Stimulated activated naive B cell treated with anti-CD40 and anti-IgM and Interleukin-4, amounts not matched to agents 10 μg/mL and 1 μg/mL and 100 μg/mL, for 72 hours (primary cell): Measurements from ENCODE around the gene IP6K3.
A peak's percentile ranks its signal among the peaks of the same experiment; 100 is the strongest.

Experiments used
- ATAC-seq, 2 donors: fragments of 150-1000 bp; cut with Tn5 transposase; replicated peaks; 2 replicates each; pipeline ENCODE4 v1.10.0; 2021; ENCODE audit warnings: moderate library complexity in 1 of 2
- DNase-seq: peaks from one replicate; pipeline ENCODE4 v3.0.0; 2021
- H3K27ac Mint-ChIP-seq: one replicate; pipeline ENCODE4 v1.8.0; 2022; ENCODE audit warnings: mild to moderate bottlenecking, mixed read lengths
- H3K27me3 Mint-ChIP-seq, 2 donors: one replicate each; pipeline ENCODE4 v1.8.0; 2022; ENCODE audit warnings: mixed read lengths in 2 of 2
- H3K36me3 Mint-ChIP-seq, 2 donors: one replicate each; pipeline ENCODE4 v1.8.0; 2022; ENCODE audit warnings: mixed read lengths in 2 of 2, mild to moderate bottlenecking in 1 of 2
- H3K4me1 Mint-ChIP-seq, 2 donors: one replicate each; pipeline ENCODE4 v1.8.0; 2022; ENCODE audit warnings: mixed read lengths in 2 of 2, mild to moderate bottlenecking in 1 of 2
- H3K4me3 Mint-ChIP-seq, 2 donors: one replicate each; pipeline ENCODE4 v1.8.0; 2022; ENCODE audit warnings: mild to moderate bottlenecking in 2 of 2, mixed read lengths in 2 of 2, moderate library complexity in 1 of 2
- H3K9me3 Mint-ChIP-seq, 2 donors: one replicate each; pipeline ENCODE4 v1.8.0; 2022; ENCODE audit warnings: mixed read lengths in 2 of 2, mild to moderate bottlenecking in 1 of 2

The IP6K3 gene

GRCh38 chr6:33759887-33760629, 13.4 kb upstream of the IP6K3 start:
- ATAC-seq (no peak), DNase-seq (no peak)
- Mint-ChIP-seq H3K4me1 (peaks cover 0 to 6% of the 10 kb centered on the region in 2 donors), H3K9me3 (no peaks in the 10 kb centered on the region), H3K36me3 (no peaks in the 10 kb centered on the region), H3K27ac (no peak overlapping the region), H3K27me3 (peaks cover 0 to 25% of the 10 kb centered on the region in 2 donors), H3K4me3 (no peak overlapping the region)

- H3K9me3 Mint-ChIP-seq = no peaks in the 10 kb centered on the region
- H3K36me3 Mint-ChIP-seq = no peaks in the 10 kb centered on the region
- H3K4me1 Mint-ChIP-seq = peaks cover 0 to 6% of the 10 kb centered on the region in 2 donors
- H3K27ac Mint-ChIP-seq = no peak overlapping the region
- peaks cover 0 to 21% of the 10 kb centered on the region in 2 donors for H3K27me3 Mint-ChIP-seq
- ATAC-seq (no peak), DNase-seq (no peak)
- H3K4me3 Mint-ChIP-seq = no peak overlapping the region
These were observed 12.1 kb upstream of the IP6K3 start for GRCh38 chr6:33758815-33759216.

GRCh38 chr6:33757906-33758305, 11.2 kb upstream of the IP6K3 start:
- ATAC-seq = no peak
- Mint-ChIP-seq H3K9me3 (no peaks in the 10 kb centered on the region), H3K27ac (no peak overlapping the region), H3K36me3 (no peaks in the 10 kb centered on the region), H3K4me1 (peaks cover 0 to 6% of the 10 kb centered on the region in 2 donors), H3K4me3 (no peak overlapping the region), H3K27me3 (peaks cover 0 to 18% of the 10 kb centered on the region in 2 donors)
- DNase-seq = no peak

GRCh38 chr6:33757113-33757512, 10.4 kb upstream of the IP6K3 start:
- no peak overlapping the region for H3K4me3 Mint-ChIP-seq
- DNase-seq (no peak), ATAC-seq (no peak)
- H3K36me3 Mint-ChIP-seq = no peaks in the 10 kb centered on the region
- peaks cover 0 to 15% of the 10 kb centered on the region in 2 donors for H3K27me3 Mint-ChIP-seq
- no peak overlapping the region for H3K27ac Mint-ChIP-seq
- peaks cover 0 to 4% of the 10 kb centered on the region in 2 donors for H3K4me1 Mint-ChIP-seq
- H3K9me3 Mint-ChIP-seq = no peaks in the 10 kb centered on the region

GRCh38 chr6:33756211-33756954, 9.7 kb upstream of the IP6K3 start:
- Mint-ChIP-seq H3K9me3 (no peaks in the 10 kb centered on the region), H3K4me1 (peaks cover 0 to 3% of the 10 kb centered on the region in 2 donors), H3K27ac (no peak overlapping the region), H3K36me3 (no peaks in the 10 kb centered on the region), H3K4me3 (no peak overlapping the region), H3K27me3 (peaks cover 0 to 14% of the 10 kb centered on the region in 2 donors)
- ATAC-seq = no peak
- no peak for DNase-seq

- Mint-ChIP-seq H3K4me3 (no peak overlapping the region), H3K36me3 (no peaks in the 10 kb centered on the region), H3K27ac (no peak overlapping the region), H3K9me3 (no peaks in the 10 kb centered on the region), H3K27me3 (peaks cover 0 to 14% of the 10 kb centered on the region in 2 donors), H3K4me1 (peaks cover 0 to 3% of the 10 kb centered on the region in 2 donors)
- ATAC-seq (no peak), DNase-seq (no peak)
These were observed 8.6 kb upstream of the IP6K3 start for GRCh38 chr6:33755070-33755869.

- no peak overlapping the region for H3K27ac Mint-ChIP-seq
- H3K36me3 Mint-ChIP-seq = no peaks in the 10 kb centered on the region
- peaks cover 0 to 3% of the 10 kb centered on the region in 2 donors for H3K4me1 Mint-ChIP-seq
- ATAC-seq (no peak), DNase-seq (no peak)
- H3K27me3 Mint-ChIP-seq = peaks cover 0 to 16% of the 10 kb centered on the region in 2 donors
- no peak overlapping the region for H3K4me3 Mint-ChIP-seq
- no peaks in the 10 kb centered on the region for H3K9me3 Mint-ChIP-seq
These were observed 7.5 kb upstream of the IP6K3 start for GRCh38 chr6:33754222-33754621.

GRCh38 chr6:33752646-33753015, 5.9 kb upstream of the IP6K3 start:
- Mint-ChIP-seq H3K27ac (no peak overlapping the region), H3K36me3 (no peaks in the 10 kb centered on the region), H3K4me1 (peaks cover 0 to 3% of the 10 kb centered on the region in 2 donors), H3K4me3 (no peak overlapping the region), H3K9me3 (no peaks in the 10 kb centered on the region), H3K27me3 (peaks cover 7 to 23% of the 10 kb centered on the region in 2 donors)
- no peak for DNase-seq
- ATAC-seq = no peak

GRCh38 chr6:33751771-33752645, 5.3 kb upstream of the IP6K3 start:
- H3K27ac Mint-ChIP-seq = no peak overlapping the region
- H3K4me1 Mint-ChIP-seq = peaks cover 0 to 3% of the 10 kb centered on the region in 2 donors
- H3K9me3 Mint-ChIP-seq = no peaks in the 10 kb centered on the region
- no peaks in the 10 kb centered on the region for H3K36me3 Mint-ChIP-seq
- ATAC-seq (no peak), DNase-seq (no peak)
- peaks cover 13 to 24% of the 10 kb centered on the region in 2 donors for H3K27me3 Mint-ChIP-seq
- no peak overlapping the region for H3K4me3 Mint-ChIP-seq

- peaks cover 15 to 17% of the 10 kb centered on the region in 2 donors for H3K27me3 Mint-ChIP-seq
- H3K9me3 Mint-ChIP-seq = no peaks in the 10 kb centered on the region
These were observed 3.7 kb upstream of the IP6K3 start for GRCh38 chr6:33750244-33750991.

GRCh38 chr6:33749401-33749800, 2.7 kb upstream of the IP6K3 start:
- Mint-ChIP-seq H3K27me3 (peaks cover 15 to 18% of the 10 kb centered on the region in 2 donors), H3K4me3 (no peak overlapping the region), H3K36me3 (no peaks in the 10 kb centered on the region), H3K9me3 (no peaks in the 10 kb centered on the region), H3K27ac (no peak overlapping the region), H3K4me1 (peaks cover 0 to 2% of the 10 kb centered on the region in 2 donors)
- DNase-seq (no peak), ATAC-seq (no peak)

More at GRCh38 chr6:33750244-33750991, 3.7 kb upstream of the IP6K3 start:
- no peak overlapping the region for H3K4me3 Mint-ChIP-seq
- peaks cover 0 to 3% of the 10 kb centered on the region in 2 donors for H3K4me1 Mint-ChIP-seq
- no peak for ATAC-seq
- no peaks in the 10 kb centered on the region for H3K36me3 Mint-ChIP-seq
- H3K27ac Mint-ChIP-seq = peak overlapping the region; percentile 6
- DNase-seq = no peak

- Mint-ChIP-seq H3K36me3 (no peaks in the 10 kb centered on the region), H3K27ac (no peak overlapping the region), H3K9me3 (no peaks in the 10 kb centered on the region), H3K4me1 (peaks cover 3 to 7% of the 10 kb centered on the region in 2 donors), H3K27me3 (peaks cover 15 to 18% of the 10 kb centered on the region in 2 donors), H3K4me3 (no peak overlapping the region)
- no peak for ATAC-seq
- DNase-seq = no peak
These were observed 2.1 kb upstream of the IP6K3 start for GRCh38 chr6:33748841-33749240.

- no peak overlapping the region for H3K27ac Mint-ChIP-seq
These were observed 1.1 kb upstream of the IP6K3 start for GRCh38 chr6:33747823-33748222.

More at GRCh38 chr6:33747823-33748222, 1.1 kb upstream of the IP6K3 start:
- no peak for DNase-seq
- Mint-ChIP-seq H3K36me3 (no peaks in the 10 kb centered on the region), H3K9me3 (no peaks in the 10 kb centered on the region), H3K4me1 (peaks cover 3 to 7% of the 10 kb centered on the region in 2 donors), H3K4me3 (no peak overlapping the region), H3K27me3 (peaks cover 17 to 24% of the 10 kb centered on the region in 2 donors)
- ATAC-seq = no peak
